Stromal cell of bone marrow (primary cell): ENCODE measurements around the gene SPATA1.

ENCODE experiments used
- DNase-seq: peaks from one replicate; pipeline ENCODE4 v3.0.0-alpha.2; 2012; ENCODE audit warnings: low read depth

SPATA1 gene

GRCh38 chr1:84509029-84509428 is 2.8 kb downstream of the SPATA1 start:
- DNase-seq, result no peak

GRCh38 chr1:84510165-84510564 is 4.0 kb downstream of the SPATA1 start:
- DNase-seq, result no peak

DNA sequence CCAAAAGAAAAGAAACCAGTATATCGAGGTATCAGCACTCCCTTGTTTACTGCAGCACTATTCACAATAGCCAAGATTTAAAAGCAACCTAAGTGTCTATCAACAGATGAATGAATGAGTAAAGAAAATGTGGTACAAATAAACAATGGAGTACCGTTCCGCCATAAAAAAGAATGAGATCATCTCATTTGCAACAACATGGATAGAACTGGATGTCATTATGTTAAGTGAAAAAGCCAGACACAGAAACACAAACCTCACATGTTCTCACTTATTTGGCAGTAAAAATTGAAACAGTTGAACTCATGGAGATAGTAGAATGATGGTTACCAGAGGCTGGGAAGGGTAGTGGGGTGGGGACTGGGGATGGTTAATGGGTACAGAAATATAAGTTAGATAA is 4.5 kb downstream of the SPATA1 start:
- DNase-seq, result no peak

DNA sequence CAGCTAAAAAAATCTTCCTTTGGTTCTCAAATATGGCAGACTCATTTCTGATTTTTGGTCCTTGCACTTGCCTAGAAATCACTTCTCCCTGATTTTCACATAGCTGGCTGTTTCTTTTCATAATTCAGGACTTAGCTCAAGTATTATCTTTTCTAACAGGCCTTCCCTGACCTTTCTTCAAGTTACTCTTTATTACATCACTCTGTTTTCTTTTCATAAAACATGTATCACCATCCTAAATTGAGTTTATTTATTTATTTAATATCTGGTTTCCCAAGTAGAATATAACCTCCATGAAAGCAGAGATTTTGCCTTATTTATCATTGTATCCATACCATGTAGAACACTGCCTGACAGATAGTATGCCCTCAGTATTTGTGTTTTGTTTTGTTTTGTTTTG is 18.4 kb downstream of the SPATA1 start:
- no peak for DNase-seq

DNA sequence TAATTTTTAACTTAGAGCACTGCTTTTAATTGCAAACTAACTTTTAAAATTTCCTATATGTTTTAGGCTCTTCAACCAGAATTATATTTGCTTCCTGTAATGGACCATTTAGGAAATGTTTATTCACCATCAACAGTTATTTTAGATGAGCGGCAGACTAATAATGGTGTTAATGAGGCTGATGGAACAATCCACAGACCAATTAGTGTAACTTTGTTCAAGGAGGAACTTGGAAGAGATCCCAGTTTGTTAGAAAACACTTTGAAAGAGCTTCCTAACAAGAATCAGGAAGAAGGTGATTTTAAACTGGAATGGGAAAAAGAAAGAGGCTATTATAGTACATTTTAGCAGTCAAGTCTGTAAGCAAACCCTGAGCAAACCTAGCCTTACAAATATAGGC is 19.6 kb downstream of the SPATA1 start:
- no peak for DNase-seq

GRCh38 chr1:84538599-84538998 is 32.4 kb downstream of the SPATA1 start:
- no peak for DNase-seq

GRCh38 chr1:84539972-84540371 is 33.8 kb downstream of the SPATA1 start:
- DNase-seq, result peak; percentile 11

GRCh38 chr1:84540759-84541158 is 34.6 kb downstream of the SPATA1 start:
- no peak for DNase-seq

GRCh38 chr1:84541679-84542078 is 35.5 kb downstream of the SPATA1 start:
- DNase-seq, result no peak

DNA sequence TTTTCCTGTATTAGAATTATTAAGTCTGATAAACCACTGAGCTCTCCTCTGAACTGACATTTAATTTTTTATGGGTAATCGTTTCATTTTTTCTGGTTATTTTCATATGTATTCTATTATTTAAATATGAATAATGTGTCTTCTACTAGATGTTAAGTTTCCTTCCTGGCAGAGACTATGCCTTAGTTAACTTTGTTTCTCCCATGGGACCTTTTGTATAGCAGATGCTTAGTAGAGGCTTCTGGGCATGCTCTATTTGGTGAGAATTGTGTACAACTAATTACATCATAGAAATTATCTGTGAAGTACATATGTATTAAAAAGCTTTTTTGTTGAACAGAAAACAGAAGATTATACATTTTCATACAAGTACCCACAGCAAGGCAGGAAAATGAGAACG is 44.6 kb downstream of the SPATA1 start:
- no peak for DNase-seq

- no peak for DNase-seq
Observed at GRCh38 chr1:84569216-84569615, 63.0 kb downstream of the SPATA1 start.

DNA sequence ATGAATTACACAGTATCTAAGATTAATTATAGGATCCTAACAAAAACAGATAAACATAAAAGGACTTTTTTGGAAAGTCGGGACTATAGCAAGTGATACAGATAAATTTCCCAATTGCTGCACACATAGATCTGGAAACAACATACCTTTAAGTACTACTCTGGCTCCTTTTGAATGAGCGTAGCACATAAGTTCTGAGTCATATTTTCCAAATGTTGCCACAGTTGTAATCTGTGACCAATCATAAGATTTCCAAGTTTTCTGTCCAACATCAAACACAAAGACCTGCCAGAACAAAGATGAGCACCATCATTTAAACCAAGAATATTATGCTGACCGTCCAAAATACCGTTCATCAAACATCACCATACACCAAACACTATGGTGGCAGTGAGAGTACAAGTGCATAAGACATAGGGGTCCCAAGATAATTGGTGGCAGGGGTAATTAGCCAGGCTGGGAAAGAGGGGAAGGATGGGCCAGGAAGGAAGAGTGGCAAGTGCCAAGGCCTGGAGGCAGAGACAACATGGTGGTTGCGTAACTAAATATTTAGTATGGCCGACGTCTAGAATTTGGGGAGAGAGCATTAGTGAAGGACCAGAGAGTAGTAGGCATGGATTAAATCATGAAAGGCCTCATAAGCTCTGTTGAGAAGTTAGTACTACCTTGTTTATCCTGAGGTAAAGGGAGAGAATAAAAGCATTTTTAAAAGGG is 64.4 kb downstream of the SPATA1 start:
- DNase-seq, result peak; percentile 22

GRCh38 chr1:84571150-84571535 is 65.0 kb downstream of the SPATA1 start:
- peak; percentile 23 for DNase-seq

DNA sequence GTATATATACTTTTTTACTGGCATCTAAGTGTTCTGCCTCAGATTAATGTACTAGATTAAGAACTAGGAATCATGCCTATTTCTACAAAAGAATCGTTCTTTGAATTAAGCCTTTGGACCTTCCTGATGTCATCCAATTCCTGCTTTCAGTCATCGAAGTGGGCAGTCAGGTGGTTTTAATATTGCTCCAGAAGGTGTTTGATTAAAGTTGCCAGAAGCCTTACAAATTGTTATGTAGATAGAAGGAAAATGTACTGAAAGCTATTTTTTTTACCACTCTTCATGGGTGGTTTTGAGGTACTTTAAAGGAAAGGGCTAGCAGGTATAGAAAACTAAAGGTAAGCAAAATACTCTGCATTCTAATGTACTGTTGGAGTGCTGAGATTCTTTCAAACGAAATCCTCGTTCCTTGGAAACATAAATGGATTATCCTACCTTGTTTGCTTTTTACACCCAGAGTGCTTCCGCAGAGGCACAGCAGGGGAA is 67.3 kb downstream of the SPATA1 start:
- DNase-seq, result no peak

- peak; percentile 63 for DNase-seq
Observed at GRCh38 chr1:84573967-84574842, 68.0 kb downstream of the SPATA1 start, which contains the start of gene CTBS. TSS of gene CTBS (minus strand) at chr1:84574440. CDS start at chr1:84574415, 25 bp downstream.

- DNase-seq, result no peak
Observed at GRCh38 chr1:84574936-84575335, 68.8 kb downstream of the SPATA1 start.

DNA sequence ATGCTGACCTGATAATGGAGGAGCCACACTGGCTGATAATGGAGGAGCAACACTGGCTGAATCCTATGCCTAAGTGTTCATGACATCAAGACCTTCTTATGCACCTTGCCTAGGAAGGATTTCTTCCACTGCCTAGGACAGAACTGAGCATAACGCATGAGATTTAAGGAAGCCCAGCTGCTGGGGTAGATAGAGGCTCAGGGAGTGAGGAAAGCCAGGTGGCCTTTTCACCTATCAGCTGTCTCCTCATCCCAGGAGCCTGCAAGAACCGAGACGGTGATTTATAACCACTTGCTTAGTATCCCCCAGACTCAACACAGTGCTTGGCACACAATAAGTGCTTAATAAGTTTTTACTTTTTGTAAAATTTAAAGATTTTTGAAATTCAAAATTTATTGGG is 75.5 kb downstream of the SPATA1 start:
- DNase-seq, result no peak

DNA sequence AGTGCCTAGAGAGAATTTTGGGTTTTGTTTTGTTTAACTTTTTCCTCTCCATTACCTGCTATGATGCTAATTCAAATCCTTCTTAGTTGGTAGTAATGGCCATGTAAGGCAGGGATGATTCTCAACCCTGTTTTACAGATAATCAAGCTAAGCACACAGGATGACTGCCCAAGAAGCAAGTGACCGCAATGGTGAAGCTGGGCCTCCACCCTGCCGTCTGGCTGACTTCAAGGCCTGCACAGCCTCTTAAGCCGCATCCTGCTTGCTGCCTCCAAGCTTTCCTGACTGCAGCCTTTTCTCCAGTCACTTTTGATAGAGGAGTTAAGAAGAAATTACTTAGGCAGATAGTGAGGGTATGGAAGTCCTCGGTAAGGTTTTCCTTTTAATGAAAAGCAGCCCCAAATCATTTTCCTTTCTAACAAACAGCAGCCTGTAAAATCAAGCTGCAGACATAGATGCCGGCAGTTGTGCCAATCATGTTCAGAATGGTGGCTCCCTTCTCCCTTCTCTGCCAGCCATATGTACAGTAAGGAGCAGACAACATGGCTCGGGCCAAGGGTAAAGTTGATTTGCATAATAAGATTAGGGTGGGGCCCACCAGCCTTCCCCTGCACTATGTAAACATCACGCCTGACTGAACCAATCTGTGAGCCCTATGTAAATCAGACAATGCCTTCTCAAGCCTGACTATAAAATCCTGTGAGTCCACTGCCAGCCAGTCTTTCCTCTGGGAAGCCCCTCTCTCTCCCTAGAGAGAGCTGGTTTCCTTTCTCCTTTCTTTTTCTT is 76.8 kb downstream of the SPATA1 start:
- no peak for DNase-seq

GRCh38 chr1:84583648-84584047 is 77.5 kb downstream of the SPATA1 start:
- DNase-seq, result no peak

DNA sequence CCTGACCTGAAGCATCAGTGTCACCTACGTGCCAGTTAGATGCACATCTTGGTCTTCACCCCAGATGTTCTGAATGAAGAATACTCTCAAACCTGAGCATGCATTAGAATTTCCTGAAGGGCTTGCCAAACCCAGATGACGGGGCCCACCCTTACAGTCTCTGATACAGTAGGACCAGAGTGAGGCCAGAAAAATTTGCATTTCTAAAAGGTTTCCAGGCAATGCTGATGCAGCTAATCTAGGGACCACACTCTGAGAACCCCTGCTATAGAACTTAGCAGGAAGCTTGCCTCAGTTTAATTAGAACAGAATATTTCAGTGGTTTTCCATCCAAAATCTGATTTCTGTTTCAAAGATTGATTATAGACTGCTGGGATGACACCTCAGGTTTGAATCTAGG is 77.9 kb downstream of the SPATA1 start:
- DNase-seq, result no peak

DNA sequence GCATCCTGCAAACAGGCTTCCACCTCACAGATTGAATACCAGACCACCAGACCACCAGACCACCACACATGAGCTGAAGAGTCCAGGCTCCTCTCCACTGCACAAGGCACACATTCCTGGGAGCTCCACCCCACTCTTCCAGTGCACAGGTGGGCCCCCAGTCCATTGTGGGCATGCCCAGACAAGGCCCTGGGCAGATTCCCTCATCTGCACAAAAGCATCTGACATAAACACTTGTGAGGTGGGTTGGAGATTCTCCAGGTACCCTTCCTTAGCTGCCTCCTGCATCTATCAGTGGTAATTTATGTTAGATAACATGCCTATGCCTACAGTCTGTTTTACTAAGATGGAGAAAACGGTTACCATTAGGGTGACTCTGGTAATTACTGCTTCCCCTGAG is 79.6 kb downstream of the SPATA1 start:
- no peak for DNase-seq

DNA sequence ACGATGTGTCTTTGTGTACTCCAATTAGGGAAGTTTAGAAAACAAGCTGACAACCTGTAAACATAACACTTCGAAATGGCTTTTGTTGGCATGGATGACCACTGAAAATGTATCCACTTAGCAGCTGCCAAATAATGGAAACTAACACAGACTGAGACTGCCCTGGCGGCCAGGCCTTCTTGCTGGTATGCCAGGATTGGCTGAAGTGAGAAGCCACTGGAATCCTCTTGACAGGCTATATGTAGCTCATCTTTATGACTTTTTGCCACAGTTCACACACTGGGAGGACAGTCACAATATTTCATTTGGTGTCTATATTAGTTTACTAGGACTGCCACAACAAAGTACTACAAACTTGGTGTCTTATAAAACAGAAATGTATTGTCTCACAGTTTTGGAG is 80.9 kb downstream of the SPATA1 start:
- DNase-seq, result no peak
